ENCODE results near the gene UBE4B.

UBE4B gene

GRCh38 chr1:10061276-10061675 is 28.5 kb downstream of the UBE4B start:
- DNase-seq (ENCODE audit: low read depth), result no peak
- H3K4me3 ChIP-seq (ENCODE audit: low read depth, low read length), result no peak overlapping the region

DNA sequence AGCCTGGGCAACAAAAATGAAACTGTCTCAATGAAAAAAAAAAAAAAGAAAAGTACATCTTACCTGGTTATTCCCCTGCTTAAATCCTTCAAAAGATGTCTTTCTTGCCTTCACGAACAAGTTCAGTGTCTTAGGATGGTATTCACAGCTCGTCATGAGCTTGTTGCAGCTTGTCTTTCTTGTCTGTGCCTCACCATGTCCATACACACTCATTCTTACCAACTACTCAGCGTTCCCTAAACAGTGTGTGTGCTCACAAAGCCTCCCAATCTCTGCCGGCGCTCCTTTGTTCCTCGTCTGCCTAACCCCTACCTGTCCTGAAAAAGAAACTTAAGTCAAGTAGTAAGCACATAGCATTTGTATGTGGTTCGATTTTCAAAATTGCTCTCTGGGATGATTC is 31.1 kb downstream of the UBE4B start:
- DNase-seq (ENCODE audit: low read depth), result no peak
- TF ChIP-seq, protein P1, sequence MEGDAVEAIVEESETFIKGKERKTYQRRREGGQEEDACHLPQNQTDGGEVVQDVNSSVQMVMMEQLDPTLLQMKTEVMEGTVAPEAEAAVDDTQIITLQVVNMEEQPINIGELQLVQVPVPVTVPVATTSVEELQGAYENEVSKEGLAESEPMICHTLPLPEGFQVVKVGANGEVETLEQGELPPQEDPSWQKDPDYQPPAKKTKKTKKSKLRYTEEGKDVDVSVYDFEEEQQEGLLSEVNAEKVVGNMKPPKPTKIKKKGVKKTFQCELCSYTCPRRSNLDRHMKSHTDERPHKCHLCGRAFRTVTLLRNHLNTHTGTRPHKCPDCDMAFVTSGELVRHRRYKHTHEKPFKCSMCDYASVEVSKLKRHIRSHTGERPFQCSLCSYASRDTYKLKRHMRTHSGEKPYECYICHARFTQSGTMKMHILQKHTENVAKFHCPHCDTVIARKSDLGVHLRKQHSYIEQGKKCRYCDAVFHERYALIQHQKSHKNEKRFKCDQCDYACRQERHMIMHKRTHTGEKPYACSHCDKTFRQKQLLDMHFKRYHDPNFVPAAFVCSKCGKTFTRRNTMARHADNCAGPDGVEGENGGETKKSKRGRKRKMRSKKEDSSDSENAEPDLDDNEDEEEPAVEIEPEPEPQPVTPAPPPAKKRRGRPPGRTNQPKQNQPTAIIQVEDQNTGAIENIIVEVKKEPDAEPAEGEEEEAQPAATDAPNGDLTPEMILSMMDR (IDR thresholded peaks at IDR 0.05; ENCODE audit: control insufficient read depth, extremely low read depth, insufficient read depth), result no peak
- H3K4me3 ChIP-seq (ENCODE audit: low read depth, low read length), result no peak overlapping the region

More at GRCh38 chr1:10061276-10061675, 28.5 kb downstream of the UBE4B start:
- TF ChIP-seq, protein P1 (IDR thresholded peaks at IDR 0.05; ENCODE audit: control insufficient read depth, extremely low read depth, insufficient read depth), result no peak

- TF ChIP-seq, protein P1 (IDR thresholded peaks at IDR 0.05; ENCODE audit: control insufficient read depth, extremely low read depth, insufficient read depth), result no peak
- DNase-seq (ENCODE audit: low read depth), result no peak
- no peak overlapping the region for H3K4me3 ChIP-seq (ENCODE audit: low read depth, low read length)
These were observed 31.9 kb downstream of the UBE4B start for GRCh38 chr1:10064416-10065343.

- DNase-seq (ENCODE audit: low read depth), result no peak
- TF ChIP-seq, protein P1 (IDR thresholded peaks at IDR 0.05; ENCODE audit: control insufficient read depth, extremely low read depth, insufficient read depth), result no peak
- no peak overlapping the region for H3K4me3 ChIP-seq (ENCODE audit: low read depth, low read length)
These were observed 32.6 kb downstream of the UBE4B start for GRCh38 chr1:10065344-10065685.

DNA sequence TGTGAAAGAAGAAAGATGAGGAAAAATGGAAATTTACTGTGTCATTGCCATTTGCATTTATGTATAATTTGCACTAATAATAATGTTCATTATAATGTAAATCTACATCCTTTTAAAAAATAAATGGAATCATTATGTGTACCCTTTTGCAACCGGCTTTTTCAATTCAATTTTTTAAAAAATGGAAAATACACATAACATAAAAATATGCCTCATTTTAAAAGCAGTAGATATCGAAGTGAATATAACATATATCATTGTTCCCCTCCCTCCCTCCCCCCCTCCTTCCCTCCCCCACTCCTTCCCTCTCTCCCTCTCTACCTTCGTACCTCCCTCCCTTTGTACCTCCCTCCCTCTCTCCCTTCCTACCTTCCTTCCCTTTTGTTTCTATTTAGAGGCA is 33.0 kb downstream of the UBE4B start:
- no peak overlapping the region for H3K4me3 ChIP-seq (ENCODE audit: low read depth, low read length)
- TF ChIP-seq, protein P1 (IDR thresholded peaks at IDR 0.05; ENCODE audit: control insufficient read depth, extremely low read depth, insufficient read depth), result no peak
- no peak for DNase-seq (ENCODE audit: low read depth)

- DNase-seq (ENCODE audit: low read depth), result no peak
These were observed 36.0 kb downstream of the UBE4B start for GRCh38 chr1:10068605-10069294.

More at GRCh38 chr1:10068605-10069294, 36.0 kb downstream of the UBE4B start:
- no peak overlapping the region for H3K4me3 ChIP-seq (ENCODE audit: low read depth, low read length)
- TF ChIP-seq, protein P1 (IDR thresholded peaks at IDR 0.05; ENCODE audit: control insufficient read depth, extremely low read depth, insufficient read depth), result no peak
